Liver (tissue), 9 donors: ENCODE data around the gene TMEM255B. TPM values are rescaled to one million over a fixed set of nuclear protein-coding genes. Genes with fewer than 3 reads are reported as not detected.

Experiments used
- DNase-seq: peaks from one replicate; pipeline ENCODE4 v3.0.0-alpha.2; 2017; ENCODE audit warnings: low spot score
- H3K27ac ChIP-seq, 2 donors: one replicate each; pipeline ENCODE4 v1.7.0; 2013; ENCODE audit warnings: inconsistent platforms in 2 of 2, low read length in 2 of 2, control low read depth in 1 of 2, low read depth in 1 of 2, mild to moderate bottlenecking in 1 of 2
- H3K27me3 ChIP-seq, 4 donors: one replicate each; pipeline versions ENCODE4 v1.6.1 to v1.7.0; 2013; ENCODE audit warnings: low read length in 3 of 4, inconsistent platforms in 1 of 4, mild to moderate bottlenecking in 1 of 4, moderate library complexity in 1 of 4; ENCODE audit not compliant: control insufficient read depth in 4 of 4, insufficient read depth in 4 of 4
- H3K36me3 ChIP-seq, 4 donors: one replicate each; pipeline versions ENCODE4 v1.6.1 to v1.7.0; 2013; ENCODE audit warnings: low read length in 3 of 4, mild to moderate bottlenecking in 3 of 4, low read depth in 1 of 4, moderate library complexity in 1 of 4; ENCODE audit not compliant: control insufficient read depth in 4 of 4, insufficient read depth in 3 of 4
- H3K4me1 ChIP-seq, 4 donors: one replicate each; pipeline versions ENCODE4 v1.6.1 to v1.7.0; 2013; ENCODE audit warnings: low read length in 3 of 4, mild to moderate bottlenecking in 3 of 4, moderate library complexity in 1 of 4; ENCODE audit not compliant: control insufficient read depth in 4 of 4, insufficient read depth in 4 of 4
- H3K4me3 ChIP-seq, 3 donors: one replicate each; pipeline versions ENCODE4 v1.6.1 to v1.7.0; 2013; ENCODE audit warnings: low read length in 3 of 3, control low read depth in 1 of 3, low read depth in 1 of 3, mild to moderate bottlenecking in 1 of 3
- H3K9ac ChIP-seq, 2 donors: one replicate each; pipeline ENCODE4 v1.7.0; 2013; ENCODE audit warnings: low read length in 2 of 2, mild to moderate bottlenecking in 2 of 2, moderate library complexity in 2 of 2, control low read depth in 1 of 2, low read depth in 1 of 2
- H3K9me3 ChIP-seq, 4 donors: one replicate each; pipeline versions ENCODE4 v1.6.1 to v1.7.0; 2013; ENCODE audit warnings: low read length in 3 of 4; ENCODE audit not compliant: control insufficient read depth in 4 of 4
- ATF3 ChIP-seq: IDR thresholded peaks from 2 replicates; pipeline ENCODE4 v1.6.1; 2016; ENCODE audit warnings: antibody characterized with exemption
- EGR1 ChIP-seq, 2 donors: IDR thresholded peaks; 2 replicates each; pipeline ENCODE4 v1.6.1; 2016 to 2018; ENCODE audit warnings: antibody characterized with exemption in 2 of 2, low read depth in 2 of 2
- FOXA1 ChIP-seq: IDR thresholded peaks from 2 replicates; pipeline ENCODE4 v1.6.1; 2016; ENCODE audit warnings: antibody characterized with exemption
- FOXA2 ChIP-seq: IDR thresholded peaks from 2 replicates; pipeline ENCODE4 v1.6.1; 2016; ENCODE audit warnings: antibody characterized with exemption
- GABPA ChIP-seq, 2 donors: IDR thresholded peaks in 1 of 2; conservative IDR thresholded peaks in 1 of 2; 2 replicates each; pipeline ENCODE4 v1.6.1; 2016; ENCODE audit warnings: antibody characterized with exemption in 2 of 2, mild to moderate bottlenecking in 1 of 2, moderate library complexity in 1 of 2
- HNF4A ChIP-seq, 2 donors: conservative IDR thresholded peaks; 2 replicates each; pipeline ENCODE4 v1.6.1; 2016; ENCODE audit warnings: antibody characterized with exemption in 2 of 2, mild to moderate bottlenecking in 2 of 2
- HNF4G ChIP-seq: IDR thresholded peaks from 2 replicates; pipeline ENCODE4 v1.6.1; 2016; ENCODE audit warnings: antibody characterized with exemption
- JUND ChIP-seq, 2 donors: IDR thresholded peaks; 2 replicates each; pipeline ENCODE4 v1.6.1; 2016; ENCODE audit warnings: antibody characterized with exemption in 2 of 2
- NR2F2 ChIP-seq: IDR thresholded peaks from 2 replicates; pipeline ENCODE4 v1.6.1; 2016; ENCODE audit warnings: antibody characterized with exemption
- RAD21 ChIP-seq, 2 donors: IDR thresholded peaks; 2 replicates each; pipeline ENCODE4 v1.6.1; 2016; ENCODE audit warnings: antibody characterized with exemption in 2 of 2, mild to moderate bottlenecking in 2 of 2
- REST ChIP-seq: IDR thresholded peaks from 2 replicates; pipeline ENCODE4 v1.6.1; 2016; ENCODE audit warnings: antibody characterized with exemption, mild to moderate bottlenecking
- RXRA ChIP-seq, 2 donors: IDR thresholded peaks; 2 replicates each; pipeline ENCODE4 v1.6.1; 2017 to 2018; ENCODE audit warnings: antibody characterized with exemption in 2 of 2, mild to moderate bottlenecking in 1 of 2
- SP1 ChIP-seq: IDR thresholded peaks from 2 replicates; pipeline ENCODE4 v1.6.1; 2018; ENCODE audit warnings: antibody characterized with exemption, mild to moderate bottlenecking
- TAF1 ChIP-seq: conservative IDR thresholded peaks from 2 replicates; pipeline ENCODE4 v1.6.1; 2016; ENCODE audit warnings: antibody characterized with exemption, mild to moderate bottlenecking
- YY1 ChIP-seq: IDR thresholded peaks from 2 replicates; pipeline ENCODE4 v1.6.1; 2016; ENCODE audit warnings: antibody characterized with exemption, mild to moderate bottlenecking
- WGBS: extraction: QIAGEN DNeasy Blood & Tissue Kit; methylation state at CpG from one replicate; pipeline ENCODE4 v1.1.7; 2013; 5-methylcytosine and 5-hydroxymethylcytosine counted together
- polyA plus RNA-seq, 2 donors: library from polyadenylated mRNA; stranded (reverse) in 1 of 2; unstranded in 1 of 2; fragments of 200-250 nt in 1 of 2; fragments of >200 nt in 1 of 2; fragmentation: Nextera tagmentation in 1 of 2; extraction: Ambion mirVana in 1 of 2; gene quantifications; one replicate each; pipeline versions ENCODE4 v1.2.1 to v1.2.3, GENCODE V29; 2013 to 2015
- total RNA-seq, 2 donors: library from RNA; depleted of rRNA; stranded (reverse); fragments of >200 nt; gene quantifications; one replicate each; pipeline ENCODE4 v1.2.3, GENCODE V29; 2014
- TF ChIP-seq, protein P1 (sequence below): IDR thresholded peaks from 2 replicates; pipeline ENCODE4 v1.6.1; 2016; ENCODE audit warnings: antibody characterized with exemption
- TF ChIP-seq, protein P2 (sequence below): fragments of 150-350 bp; IDR thresholded peaks from 2 replicates; pipeline ENCODE4 v1.5.1; 2017; ENCODE audit warnings: improper control_type of control experiment, low read depth, low read length; ENCODE audit not compliant: missing input control
- TF ChIP-seq, protein P3 (sequence below): IDR thresholded peaks from 2 replicates; pipeline ENCODE4 v1.6.1; 2016; ENCODE audit warnings: antibody characterized with exemption
- donor health status: healthy.
- donor health status: healthy.
- donor health status: healthy.
- donor health status: healthy.
- donor health status: healthy.

Gene TMEM255B
- total and polyA plus RNA-seq, 4 donors: 0.37 to 8.6 (median 3.5) TPM

GRCh38 chr13:113768018-113768905 is 9.2 kb downstream of the TMEM255B start:
- DNase-seq: no peak
- H3K4me3 ChIP-seq: no peak overlapping the region

More at GRCh38 chr13:113768018-113768905, 9.2 kb downstream of the TMEM255B start:
- Histone ChIP-seq H3K36me3 (peaks cover 0 to 3% (median 0%) of the 10 kb centered on the region in 4 donors), H3K27me3 (no peaks in the 10 kb centered on the region), H3K27ac (no peak overlapping the region), H3K4me1 (no peaks in the 10 kb centered on the region), H3K9ac (no peak overlapping the region), H3K9me3 (no peaks in the 10 kb centered on the region)
- no peak for TF ChIP-seq ATF3
- TF ChIP-seq, protein P1, sequence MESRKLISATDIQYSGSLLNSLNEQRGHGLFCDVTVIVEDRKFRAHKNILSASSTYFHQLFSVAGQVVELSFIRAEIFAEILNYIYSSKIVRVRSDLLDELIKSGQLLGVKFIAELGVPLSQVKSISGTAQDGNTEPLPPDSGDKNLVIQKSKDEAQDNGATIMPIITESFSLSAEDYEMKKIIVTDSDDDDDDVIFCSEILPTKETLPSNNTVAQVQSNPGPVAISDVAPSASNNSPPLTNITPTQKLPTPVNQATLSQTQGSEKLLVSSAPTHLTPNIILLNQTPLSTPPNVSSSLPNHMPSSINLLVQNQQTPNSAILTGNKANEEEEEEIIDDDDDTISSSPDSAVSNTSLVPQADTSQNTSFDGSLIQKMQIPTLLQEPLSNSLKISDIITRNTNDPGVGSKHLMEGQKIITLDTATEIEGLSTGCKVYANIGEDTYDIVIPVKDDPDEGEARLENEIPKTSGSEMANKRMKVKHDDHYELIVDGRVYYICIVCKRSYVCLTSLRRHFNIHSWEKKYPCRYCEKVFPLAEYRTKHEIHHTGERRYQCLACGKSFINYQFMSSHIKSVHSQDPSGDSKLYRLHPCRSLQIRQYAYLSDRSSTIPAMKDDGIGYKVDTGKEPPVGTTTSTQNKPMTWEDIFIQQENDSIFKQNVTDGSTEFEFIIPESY: no peak
- no peak for TF ChIP-seq RXRA (IDR thresholded peaks at IDR 0.05)
- TF ChIP-seq HNF4G: no peak
- TF ChIP-seq, protein P2, sequence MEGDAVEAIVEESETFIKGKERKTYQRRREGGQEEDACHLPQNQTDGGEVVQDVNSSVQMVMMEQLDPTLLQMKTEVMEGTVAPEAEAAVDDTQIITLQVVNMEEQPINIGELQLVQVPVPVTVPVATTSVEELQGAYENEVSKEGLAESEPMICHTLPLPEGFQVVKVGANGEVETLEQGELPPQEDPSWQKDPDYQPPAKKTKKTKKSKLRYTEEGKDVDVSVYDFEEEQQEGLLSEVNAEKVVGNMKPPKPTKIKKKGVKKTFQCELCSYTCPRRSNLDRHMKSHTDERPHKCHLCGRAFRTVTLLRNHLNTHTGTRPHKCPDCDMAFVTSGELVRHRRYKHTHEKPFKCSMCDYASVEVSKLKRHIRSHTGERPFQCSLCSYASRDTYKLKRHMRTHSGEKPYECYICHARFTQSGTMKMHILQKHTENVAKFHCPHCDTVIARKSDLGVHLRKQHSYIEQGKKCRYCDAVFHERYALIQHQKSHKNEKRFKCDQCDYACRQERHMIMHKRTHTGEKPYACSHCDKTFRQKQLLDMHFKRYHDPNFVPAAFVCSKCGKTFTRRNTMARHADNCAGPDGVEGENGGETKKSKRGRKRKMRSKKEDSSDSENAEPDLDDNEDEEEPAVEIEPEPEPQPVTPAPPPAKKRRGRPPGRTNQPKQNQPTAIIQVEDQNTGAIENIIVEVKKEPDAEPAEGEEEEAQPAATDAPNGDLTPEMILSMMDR: no peak
- no peak for TF ChIP-seq YY1
- no peak for TF ChIP-seq GABPA (IDR thresholded peaks at IDR 0.05 in 1 of 2, conservative IDR thresholded peaks at IDR 0.05 in 1 of 2)
- no peak for TF ChIP-seq TAF1
- no peak for TF ChIP-seq HNF4A (conservative IDR thresholded peaks at IDR 0.05)
- TF ChIP-seq FOXA1: no peak
- TF ChIP-seq, protein P3, sequence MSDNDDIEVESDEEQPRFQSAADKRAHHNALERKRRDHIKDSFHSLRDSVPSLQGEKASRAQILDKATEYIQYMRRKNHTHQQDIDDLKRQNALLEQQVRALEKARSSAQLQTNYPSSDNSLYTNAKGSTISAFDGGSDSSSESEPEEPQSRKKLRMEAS: no peak
- TF ChIP-seq EGR1 (IDR thresholded peaks at IDR 0.05; ENCODE audit: low read depth in 2 of 2): no peak
- no peak for TF ChIP-seq RAD21 (IDR thresholded peaks at IDR 0.05)
- TF ChIP-seq NR2F2: no peak
- TF ChIP-seq FOXA2: no peak
- no peak for TF ChIP-seq JUND (IDR thresholded peaks at IDR 0.05)
- no peak for TF ChIP-seq REST
- no peak for TF ChIP-seq SP1
- 90% methylated on average over 28 of the region's 28 CpGs for WGBS
